BJ (cell line): ENCODE measurements around the gene BLACAT1. TPM values are rescaled to one million over a fixed set of nuclear protein-coding genes. Genes with fewer than 3 reads are reported as not detected.

Source experiments
- CTCF ChIA-PET: fragments of 350-600 bp; formaldehyde crosslinking; extraction: SDS; loops from one replicate; lab custom pipeline; 2021; ENCODE audit warnings: antibody characterized with exemption, inconsistent platforms; lab: Yijun Ruan, JAX
- POLR2A ChIA-PET: fragments of 300-600 bp; sonication (Branson Sonifier 250); formaldehyde crosslinking; extraction: SDS; loops from one replicate; lab custom pipeline; 2021; ENCODE audit warnings: antibody characterized with exemption; lab: Charles Lee
- DNase-seq: peaks from one replicate; pipeline ENCODE4 v3.0.0-alpha.2; 2011; ENCODE audit warnings: low read depth
- H3K27me3 ChIP-seq: 2 replicates; pipeline ENCODE4 v1.6.0; 2011; ENCODE audit warnings: low read length; ENCODE audit not compliant: control insufficient read depth, insufficient read depth
- H3K36me3 ChIP-seq: 2 replicates; pipeline ENCODE4 v1.5.1; 2011; ENCODE audit warnings: low read length; ENCODE audit not compliant: control insufficient read depth, insufficient read depth
- H3K4me3 ChIP-seq: 2 replicates; pipeline ENCODE4 v1.5.1; 2011; ENCODE audit warnings: low read depth, mild to moderate bottlenecking, control low read depth, low read length
- CTCF ChIP-seq: IDR thresholded peaks from 2 replicates; pipeline ENCODE4 v1.5.1; 2011; ENCODE audit warnings: low read depth, mild to moderate bottlenecking, control low read depth, inconsistent platforms, low read length, moderate library complexity; ENCODE audit not compliant: insufficient read depth
- polyA plus RNA-seq: library from polyadenylated mRNA; depleted of rRNA; stranded (reverse); fragments of >200 nt; gene quantifications from 2 replicates; pipeline ENCODE4 v1.2.3, GENCODE V29; 2011

BLACAT1 gene
- polyA plus RNA-seq, 1 experiment: 0.02 TPM

GRCh38 chr1:205447457-205448341, 8.1 kb downstream of the BLACAT1 start:
- no peak overlapping the region for H3K4me3 ChIP-seq
- H3K27me3 ChIP-seq: peaks cover 28% of the 10 kb centered on the region
- DNase-seq: no peak
- H3K36me3 ChIP-seq: no peaks in the 10 kb centered on the region
- CTCF ChIA-PET: interaction anchor here (0.8 to 4.1 kb wide), 4 partner anchors 9 to 112 kb away, joined by 3 to 26 read pairs (median 4); no protein-coding TSS in a partner anchor
- POLR2A ChIA-PET: no interaction called here
- no peak for TF ChIP-seq CTCF

- ChIA-PET CTCF (interaction anchor here (0.7 to 4.1 kb wide), 4 partner anchors 8 to 93 kb away, joined by 3 to 26 read pairs (median 5); no protein-coding TSS in a partner anchor), POLR2A (no interaction called here)
- no peak overlapping the region for H3K4me3 ChIP-seq
- H3K27me3 ChIP-seq: peaks cover 25% of the 10 kb centered on the region
- TF ChIP-seq CTCF: no peak
- DNase-seq: no peak
- H3K36me3 ChIP-seq: no peaks in the 10 kb centered on the region
Measured at GRCh38 chr1:205446828-205447227, 9.0 kb downstream of the BLACAT1 start.

- no peaks in the 10 kb centered on the region for H3K36me3 ChIP-seq
- H3K27me3 ChIP-seq: peaks cover 29% of the 10 kb centered on the region
- CTCF ChIA-PET: interaction anchor here (0.6 to 1.1 kb wide), 3 partner anchors 12 to 198 kb away, joined by 3 to 4 read pairs (median 4); no protein-coding TSS in a partner anchor
- H3K4me3 ChIP-seq: no peak overlapping the region
- POLR2A ChIA-PET: no interaction called here
- no peak for DNase-seq
- TF ChIP-seq CTCF: no peak
Measured at GRCh38 chr1:205445646-205445935, 10.3 kb downstream of the BLACAT1 start.

GRCh38 chr1:205444931-205445645, 10.8 kb downstream of the BLACAT1 start:
- no peak for TF ChIP-seq CTCF
- Histone ChIP-seq H3K36me3 (no peaks in the 10 kb centered on the region), H3K27me3 (peaks cover 28% of the 10 kb centered on the region), H3K4me3 (no peak overlapping the region)
- POLR2A ChIA-PET: no interaction called here
- no peak for DNase-seq
- CTCF ChIA-PET: interaction anchor here (0.6 to 4.8 kb wide), 6 partner anchors 10 to 383 kb away, joined by 3 to 19 read pairs (median 4); no protein-coding TSS in a partner anchor
